KMS-11 (cell line): ENCODE results near the gene TRIM63.
"Not testable (repeated sequence)": the region's sequence is repeated elsewhere in the genome, so short reads cannot be mapped to it uniquely, and the experiment has no call there.

Experiments used
- H2AFZ ChIP-seq: fragments of 200-600 bp; sonication (generic); 2 replicates; pipeline ENCODE4 v1.6.1; 2016; ENCODE audit warnings: antibody characterized with exemption, mixed run types, low read depth
- H3K27ac ChIP-seq: fragments of 200-600 bp; sonication (generic); 2 replicates; pipeline ENCODE4 v1.6.1; 2016; ENCODE audit warnings: mild to moderate bottlenecking, mixed run types
- H3K27me3 ChIP-seq: fragments of 200-600 bp; sonication (generic); 2 replicates; pipeline ENCODE4 v1.6.1; 2017; ENCODE audit warnings: mild to moderate bottlenecking, low read depth, mixed run types, moderate library complexity; ENCODE audit not compliant: insufficient read depth
- H3K36me3 ChIP-seq: fragments of 200-600 bp; sonication (generic); 2 replicates; pipeline ENCODE4 v1.6.1; 2017; ENCODE audit warnings: mild to moderate bottlenecking, mixed run types; ENCODE audit not compliant: insufficient read depth
- H3K4me1 ChIP-seq: fragments of 200-600 bp; sonication (generic); 2 replicates; pipeline ENCODE4 v1.6.1; 2016; ENCODE audit warnings: mild to moderate bottlenecking, low read depth, mixed run types; ENCODE audit not compliant: poor library complexity, severe bottlenecking
- H3K4me2 ChIP-seq: fragments of 200-600 bp; sonication (generic); 2 replicates; pipeline ENCODE4 v1.7.0; 2016; ENCODE audit warnings: mild to moderate bottlenecking, mixed run types
- H3K4me3 ChIP-seq: fragments of 200-600 bp; sonication (generic); IDR thresholded peaks from 2 replicates; pipeline ENCODE4 v1.6.1; 2017; ENCODE audit warnings: low read depth, low read length, mixed read lengths; ENCODE audit not compliant: insufficient read depth
- H3K79me2 ChIP-seq: fragments of 200-600 bp; sonication (generic); 2 replicates; pipeline ENCODE4 v1.6.1; 2016; ENCODE audit warnings: low read depth, mixed run types; ENCODE audit not compliant: insufficient read depth
- H3K9ac ChIP-seq: fragments of 200-600 bp; sonication (generic); 2 replicates; pipeline ENCODE4 v1.6.1; 2016; ENCODE audit warnings: mild to moderate bottlenecking, mixed run types
- H4K20me1 ChIP-seq: fragments of 200-600 bp; sonication (generic); 2 replicates; pipeline ENCODE4 v1.6.1; 2016; ENCODE audit warnings: mild to moderate bottlenecking, mixed run types; ENCODE audit not compliant: insufficient read depth
- TF ChIP-seq, protein P1 (sequence below): fragments of 200-600 bp; sonication (generic); conservative IDR thresholded peaks from 2 replicates; pipeline ENCODE4 v1.6.1; 2017; ENCODE audit warnings: low read depth, mild to moderate bottlenecking, antibody characterized with exemption, low read length, moderate library complexity, mixed read lengths

TRIM63 gene

DNA sequence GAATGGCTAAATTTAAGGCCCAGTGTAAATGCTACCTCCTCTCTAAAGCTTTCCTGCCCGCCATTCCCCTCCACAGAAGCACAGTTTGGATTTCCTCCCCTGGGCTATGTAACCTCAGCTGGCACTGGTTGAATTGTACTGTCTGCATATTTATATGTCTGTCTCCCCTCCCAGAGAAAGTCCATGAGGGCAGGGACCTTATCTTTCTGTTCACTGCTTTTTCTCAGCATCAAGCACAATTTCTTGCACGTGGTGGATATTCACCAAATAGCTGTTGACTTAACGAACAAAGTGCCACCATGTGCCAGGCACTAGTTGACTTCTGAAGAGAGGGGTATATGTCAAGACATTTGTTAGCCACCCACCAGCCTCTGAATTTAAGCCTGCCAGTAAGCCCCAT is 34.7 kb upstream of the TRIM63 start:
- Histone ChIP-seq H3K27me3 (peaks cover 3% of the 10 kb centered on the region; the same call in 1 of the 2 replicates), H4K20me1 (no peaks in the 10 kb centered on the region), H3K4me3 (no peak overlapping the region), H3K27ac (no peak overlapping the region), H3K4me2 (no peak overlapping the region), H3K4me1 (no peaks in the 10 kb centered on the region), H3K36me3 (no peaks in the 10 kb centered on the region), H2AFZ (no peak overlapping the region), H3K9ac (no peak overlapping the region), H3K79me2 (no peaks in the 10 kb centered on the region)
- TF ChIP-seq, protein P1, sequence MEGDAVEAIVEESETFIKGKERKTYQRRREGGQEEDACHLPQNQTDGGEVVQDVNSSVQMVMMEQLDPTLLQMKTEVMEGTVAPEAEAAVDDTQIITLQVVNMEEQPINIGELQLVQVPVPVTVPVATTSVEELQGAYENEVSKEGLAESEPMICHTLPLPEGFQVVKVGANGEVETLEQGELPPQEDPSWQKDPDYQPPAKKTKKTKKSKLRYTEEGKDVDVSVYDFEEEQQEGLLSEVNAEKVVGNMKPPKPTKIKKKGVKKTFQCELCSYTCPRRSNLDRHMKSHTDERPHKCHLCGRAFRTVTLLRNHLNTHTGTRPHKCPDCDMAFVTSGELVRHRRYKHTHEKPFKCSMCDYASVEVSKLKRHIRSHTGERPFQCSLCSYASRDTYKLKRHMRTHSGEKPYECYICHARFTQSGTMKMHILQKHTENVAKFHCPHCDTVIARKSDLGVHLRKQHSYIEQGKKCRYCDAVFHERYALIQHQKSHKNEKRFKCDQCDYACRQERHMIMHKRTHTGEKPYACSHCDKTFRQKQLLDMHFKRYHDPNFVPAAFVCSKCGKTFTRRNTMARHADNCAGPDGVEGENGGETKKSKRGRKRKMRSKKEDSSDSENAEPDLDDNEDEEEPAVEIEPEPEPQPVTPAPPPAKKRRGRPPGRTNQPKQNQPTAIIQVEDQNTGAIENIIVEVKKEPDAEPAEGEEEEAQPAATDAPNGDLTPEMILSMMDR, result no peak

DNA sequence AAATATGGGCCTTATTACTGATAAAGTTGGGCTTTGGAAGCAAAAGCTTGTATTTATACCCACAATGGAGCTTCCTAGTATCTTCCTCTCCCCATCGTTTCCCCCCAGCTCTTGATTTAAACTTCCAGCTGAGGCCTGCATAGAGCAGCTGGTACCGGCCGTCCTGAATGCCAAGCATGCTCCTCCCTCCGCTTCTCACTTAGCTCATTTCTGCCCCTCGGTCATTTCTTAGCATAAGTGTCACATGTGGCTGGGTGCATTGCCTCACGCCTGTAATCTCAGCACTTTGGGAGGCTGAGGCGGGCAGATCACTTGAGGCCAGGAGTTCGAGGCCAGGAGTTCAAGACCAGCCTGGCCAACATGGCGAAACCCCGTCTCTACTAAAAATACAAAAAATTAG is 32.8 kb upstream of the TRIM63 start:
- H3K4me2 ChIP-seq, H3K4me1 ChIP-seq, H3K9ac ChIP-seq, H3K36me3 ChIP-seq, H3K79me2 ChIP-seq, H2AFZ ChIP-seq, H3K4me3 ChIP-seq, H3K27me3 ChIP-seq, H3K27ac ChIP-seq, H4K20me1 ChIP-seq: not testable (repeated sequence)

DNA sequence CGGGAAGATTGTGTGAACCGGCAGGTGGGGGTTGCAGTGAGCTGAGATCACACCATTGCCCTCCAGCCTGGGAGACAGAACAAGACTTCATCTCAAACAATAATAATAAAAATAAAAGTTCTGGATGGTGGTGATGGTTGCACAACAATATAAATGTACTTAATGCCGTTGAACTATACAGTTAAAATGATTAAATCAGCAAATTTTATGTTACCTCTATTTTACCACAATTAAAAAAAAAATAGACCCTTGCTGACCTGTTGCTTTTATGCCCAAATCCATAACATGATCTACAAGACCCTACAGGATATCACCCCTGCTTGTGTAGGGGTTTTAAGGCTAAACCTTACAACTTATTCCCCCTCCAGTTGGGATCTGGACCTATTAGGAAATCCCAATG is 32.4 kb upstream of the TRIM63 start:
- Histone ChIP-seq H3K4me2 (no peak overlapping the region), H2AFZ (no peak overlapping the region), H3K27me3 (peaks cover 3% of the 10 kb centered on the region; the same call in 1 of the 2 replicates), H3K79me2 (no peaks in the 10 kb centered on the region), H3K27ac (no peak overlapping the region), H3K9ac (no peak overlapping the region), H3K36me3 (no peaks in the 10 kb centered on the region), H4K20me1 (no peaks in the 10 kb centered on the region), H3K4me3 (no peak overlapping the region), H3K4me1 (no peaks in the 10 kb centered on the region)
- TF ChIP-seq, protein P1, result no peak

DNA sequence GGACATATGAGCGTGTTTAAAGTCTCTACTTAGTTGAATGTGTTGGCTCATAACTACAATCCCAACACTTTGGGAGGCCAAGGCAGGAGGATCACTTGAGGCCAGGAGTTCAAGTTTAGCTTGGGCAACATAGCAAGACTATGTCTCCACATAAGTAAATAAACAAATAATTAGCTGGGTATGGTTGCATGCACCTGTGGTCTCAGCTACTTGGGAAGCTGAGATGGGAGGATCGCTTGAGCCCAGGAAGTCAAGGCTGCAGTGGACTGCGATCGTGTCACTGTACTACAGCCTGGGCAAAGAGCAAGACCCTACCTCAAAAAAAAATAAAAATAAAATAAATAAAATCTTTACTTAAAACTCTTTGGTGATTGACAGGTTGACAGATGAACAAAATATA is 31.2 kb upstream of the TRIM63 start:
- Histone ChIP-seq H3K4me2 (no peak overlapping the region), H3K79me2 (no peaks in the 10 kb centered on the region), H4K20me1 (no peaks in the 10 kb centered on the region), H3K4me1 (no peaks in the 10 kb centered on the region), H3K36me3 (no peaks in the 10 kb centered on the region), H3K27me3 (peaks cover 3% of the 10 kb centered on the region), H2AFZ (no peak overlapping the region), H3K4me3 (no peak overlapping the region), H3K27ac (no peak overlapping the region), H3K9ac (no peak overlapping the region)
- TF ChIP-seq, protein P1, result no peak

DNA sequence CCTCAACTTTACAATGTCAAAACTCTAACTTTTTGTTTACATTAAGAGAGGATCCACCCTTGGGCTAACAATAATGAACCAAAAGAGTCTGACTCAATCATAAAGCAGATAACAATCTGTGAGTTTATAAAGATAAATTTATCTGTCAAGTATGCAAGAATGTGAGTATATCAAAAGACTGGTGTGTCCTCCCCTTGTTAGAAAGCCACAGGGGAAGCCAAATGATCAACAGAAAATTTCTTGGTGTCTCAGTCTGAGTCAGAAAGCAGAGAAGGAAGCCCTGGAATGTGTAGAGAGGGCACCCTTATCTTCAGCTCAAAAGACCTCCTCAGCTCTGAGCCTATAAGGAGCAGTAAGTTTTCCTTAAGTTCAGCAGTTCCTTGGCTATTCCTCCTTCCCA is 30.3 kb upstream of the TRIM63 start:
- Histone ChIP-seq H3K36me3 (no peaks in the 10 kb centered on the region), H2AFZ (no peak overlapping the region), H3K4me1 (no peaks in the 10 kb centered on the region), H3K9ac (no peak overlapping the region), H4K20me1 (no peaks in the 10 kb centered on the region), H3K27me3 (peaks cover 3% of the 10 kb centered on the region), H3K4me2 (no peak overlapping the region), H3K79me2 (no peaks in the 10 kb centered on the region), H3K4me3 (no peak overlapping the region), H3K27ac (no peak overlapping the region)
- TF ChIP-seq, protein P1, result no peak
